ENCODE data around the gene MOV10. TPM values are rescaled to one million over a fixed set of nuclear protein-coding genes. Genes with fewer than 3 reads are reported as not detected.

Gene MOV10
- total and polyA plus RNA-seq, 2 of the 13 experiments (the other 11 are each of a cell fraction or from before 2014, with no cell fraction given) = 56.4 to 58.2 TPM

DNA sequence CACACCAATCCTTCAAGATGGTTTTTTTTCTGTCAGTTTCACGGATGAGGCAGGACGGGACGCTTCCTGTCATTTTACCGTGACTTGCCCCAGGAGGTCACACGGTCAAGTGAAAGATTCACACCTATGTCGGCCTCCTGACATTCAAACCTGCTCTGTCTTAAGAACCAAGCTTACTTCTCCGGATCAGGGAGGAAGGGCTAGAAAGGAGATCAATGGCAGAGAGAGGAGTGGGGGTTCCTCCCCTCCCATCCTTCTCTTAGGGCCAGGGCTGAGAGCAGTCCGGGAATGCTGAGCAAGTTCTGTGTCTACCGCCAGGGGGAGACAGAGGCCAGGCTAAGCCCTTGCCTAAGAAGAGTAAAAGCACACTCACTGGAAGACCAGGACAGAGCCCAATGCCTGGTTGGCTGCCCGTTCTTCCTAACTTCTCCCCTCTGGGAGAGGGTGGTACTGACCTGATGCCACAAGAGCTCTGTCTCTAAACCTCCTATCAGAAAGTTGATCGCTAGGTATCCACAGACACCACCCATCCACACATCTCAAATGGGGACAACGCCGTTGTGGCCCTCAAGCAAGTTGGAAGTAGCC lies 41.8 kb downstream of the MOV10 start (continued):
- TF ChIP-seq ZNF407 (CRISPR knock-in tag; IDR thresholded peaks at IDR 0.05; ENCODE audit: not compliant biosample characterization) (no peak), SALL2 (CRISPR knock-in tag; IDR thresholded peaks at IDR 0.05) (no peak), IRF2 (CRISPR knock-in tag; IDR thresholded peaks at IDR 0.05) (peak; percentile 74), POGZ (CRISPR knock-in tag; IDR thresholded peaks at IDR 0.05) (no peak), ZNF512 (CRISPR knock-in tag; IDR thresholded peaks at IDR 0.05) (no peak), ZNF614 (CRISPR knock-in tag; IDR thresholded peaks at IDR 0.05; ENCODE audit: borderline replicate concordance) (0 out of 2 replicates have a peak, but pooled peaks have one; percentile 23), YEATS2 (CRISPR knock-in tag; IDR thresholded peaks at IDR 0.05; ENCODE audit: borderline replicate concordance) (0 out of 2 replicates have a peak, but pooled peaks have one; percentile 38), TFAP4 (IDR thresholded peaks at IDR 0.05; ENCODE audit: borderline replicate concordance, low read depth) (no peak), ZNF589 (CRISPR knock-in tag; conservative IDR thresholded peaks at IDR 0.05) (no peak), PPARG (CRISPR knock-in tag; conservative IDR thresholded peaks at IDR 0.05) (no peak)
- TF ChIP-seq, protein P1, sequence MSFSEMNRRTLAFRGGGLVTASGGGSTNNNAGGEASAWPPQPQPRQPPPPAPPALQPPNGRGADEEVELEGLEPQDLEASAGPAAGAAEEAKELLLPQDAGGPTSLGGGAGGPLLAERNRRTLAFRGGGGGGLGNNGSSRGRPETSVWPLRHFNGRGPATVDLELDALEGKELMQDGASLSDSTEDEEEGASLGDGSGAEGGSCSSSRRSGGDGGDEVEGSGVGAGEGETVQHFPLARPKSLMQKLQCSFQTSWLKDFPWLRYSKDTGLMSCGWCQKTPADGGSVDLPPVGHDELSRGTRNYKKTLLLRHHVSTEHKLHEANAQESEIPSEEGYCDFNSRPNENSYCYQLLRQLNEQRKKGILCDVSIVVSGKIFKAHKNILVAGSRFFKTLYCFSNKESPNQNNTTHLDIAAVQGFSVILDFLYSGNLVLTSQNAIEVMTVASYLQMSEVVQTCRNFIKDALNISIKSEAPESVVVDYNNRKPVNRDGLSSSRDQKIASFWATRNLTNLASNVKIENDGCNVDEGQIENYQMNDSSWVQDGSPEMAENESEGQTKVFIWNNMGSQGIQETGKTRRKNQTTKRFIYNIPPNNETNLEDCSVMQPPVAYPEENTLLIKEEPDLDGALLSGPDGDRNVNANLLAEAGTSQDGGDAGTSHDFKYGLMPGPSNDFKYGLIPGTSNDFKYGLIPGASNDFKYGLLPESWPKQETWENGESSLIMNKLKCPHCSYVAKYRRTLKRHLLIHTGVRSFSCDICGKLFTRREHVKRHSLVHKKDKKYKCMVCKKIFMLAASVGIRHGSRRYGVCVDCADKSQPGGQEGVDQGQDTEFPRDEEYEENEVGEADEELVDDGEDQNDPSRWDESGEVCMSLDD (CRISPR knock-in tag; IDR thresholded peaks at IDR 0.05; ENCODE audit: borderline replicate concordance) = no peak
- TF ChIP-seq, protein P2, sequence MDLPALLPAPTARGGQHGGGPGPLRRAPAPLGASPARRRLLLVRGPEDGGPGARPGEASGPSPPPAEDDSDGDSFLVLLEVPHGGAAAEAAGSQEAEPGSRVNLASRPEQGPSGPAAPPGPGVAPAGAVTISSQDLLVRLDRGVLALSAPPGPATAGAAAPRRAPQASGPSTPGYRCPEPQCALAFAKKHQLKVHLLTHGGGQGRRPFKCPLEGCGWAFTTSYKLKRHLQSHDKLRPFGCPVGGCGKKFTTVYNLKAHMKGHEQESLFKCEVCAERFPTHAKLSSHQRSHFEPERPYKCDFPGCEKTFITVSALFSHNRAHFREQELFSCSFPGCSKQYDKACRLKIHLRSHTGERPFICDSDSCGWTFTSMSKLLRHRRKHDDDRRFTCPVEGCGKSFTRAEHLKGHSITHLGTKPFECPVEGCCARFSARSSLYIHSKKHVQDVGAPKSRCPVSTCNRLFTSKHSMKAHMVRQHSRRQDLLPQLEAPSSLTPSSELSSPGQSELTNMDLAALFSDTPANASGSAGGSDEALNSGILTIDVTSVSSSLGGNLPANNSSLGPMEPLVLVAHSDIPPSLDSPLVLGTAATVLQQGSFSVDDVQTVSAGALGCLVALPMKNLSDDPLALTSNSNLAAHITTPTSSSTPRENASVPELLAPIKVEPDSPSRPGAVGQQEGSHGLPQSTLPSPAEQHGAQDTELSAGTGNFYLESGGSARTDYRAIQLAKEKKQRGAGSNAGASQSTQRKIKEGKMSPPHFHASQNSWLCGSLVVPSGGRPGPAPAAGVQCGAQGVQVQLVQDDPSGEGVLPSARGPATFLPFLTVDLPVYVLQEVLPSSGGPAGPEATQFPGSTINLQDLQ (CRISPR knock-in tag; IDR thresholded peaks at IDR 0.05) = no peak
